Central memory CD8-positive, alpha-beta T cell (primary cell): ENCODE results near the gene KLHL40.

Source experiments
- ATAC-seq: fragments of 150-1000 bp; cut with Tn5 transposase; replicated peaks from 2 replicates; pipeline ENCODE4 v1.10.0; 2022; ENCODE audit warnings: mild to moderate bottlenecking, moderate FRiP score, moderate number of reproducible peaks; ENCODE audit not compliant: poor library complexity, severe bottlenecking; ENCODE audit errors: extremely low read depth
- DNase-seq, 2 donors: peaks; one replicate each; pipeline ENCODE4 v3.0.0; 2021; ENCODE audit warnings: low spot score in 2 of 2
- H3K27ac Mint-ChIP-seq: one replicate; pipeline ENCODE4 v1.8.0; 2022; ENCODE audit warnings: low read depth, mild to moderate bottlenecking, moderate library complexity, mixed read lengths
- H3K27me3 Mint-ChIP-seq: one replicate; pipeline ENCODE4 v1.8.0; 2022; ENCODE audit warnings: mixed read lengths
- H3K36me3 Mint-ChIP-seq: one replicate; pipeline ENCODE4 v1.8.0; 2022; ENCODE audit warnings: mild to moderate bottlenecking, moderate library complexity, mixed read lengths; ENCODE audit not compliant: insufficient read depth
- H3K4me1 Mint-ChIP-seq: one replicate; pipeline ENCODE4 v1.8.0; 2022; ENCODE audit warnings: mixed read lengths
- H3K4me3 Mint-ChIP-seq: one replicate; pipeline ENCODE4 v1.8.0; 2022; ENCODE audit warnings: mild to moderate bottlenecking, moderate library complexity, mixed read lengths
- H3K9me3 Mint-ChIP-seq: one replicate; pipeline ENCODE4 v1.8.0; 2022; ENCODE audit warnings: mixed read lengths

Gene KLHL40

GRCh38 chr3:42700366-42701288, 15.3 kb downstream of the KLHL40 start:
- ATAC-seq (no peak), DNase-seq (no peak)
- no peak overlapping the region for H3K4me3 Mint-ChIP-seq
- peak overlapping the region; percentile 69 for H3K27ac Mint-ChIP-seq
- no peaks in the 10 kb centered on the region for H3K9me3 Mint-ChIP-seq
- H3K4me1 Mint-ChIP-seq, result no peaks in the 10 kb centered on the region
- H3K36me3 Mint-ChIP-seq, result peaks cover 2% of the 10 kb centered on the region
- peaks cover 26% of the 10 kb centered on the region for H3K27me3 Mint-ChIP-seq

- ATAC-seq (peak; percentile 73), DNase-seq (peak; percentile 35 to 46)
- peak overlapping the region; percentile 69 for H3K27ac Mint-ChIP-seq
- H3K4me1 Mint-ChIP-seq, result no peaks in the 10 kb centered on the region
- peaks cover 32% of the 10 kb centered on the region for H3K27me3 Mint-ChIP-seq
- H3K4me3 Mint-ChIP-seq, result no peak overlapping the region
- no peaks in the 10 kb centered on the region for H3K9me3 Mint-ChIP-seq
- peaks cover 2% of the 10 kb centered on the region for H3K36me3 Mint-ChIP-seq
These were observed 16.2 kb downstream of the KLHL40 start for GRCh38 chr3:42701371-42702065.

GRCh38 chr3:42702066-42702951, 17.0 kb downstream of the KLHL40 start, which contains the start of gene HHATL:
Gene HHATL (minus strand): TSS chr3:42702798. CDS start chr3:42700826, 1,972 bp downstream.
- peaks cover 36% of the 10 kb centered on the region for H3K27me3 Mint-ChIP-seq
- no peak within 1 kb of the TSS for H3K27ac Mint-ChIP-seq
- DNase-seq (no peak), ATAC-seq (no peak)
- H3K9me3 Mint-ChIP-seq, result no peaks in the 10 kb centered on the region
- H3K4me3 Mint-ChIP-seq, result no peak within 1 kb of the TSS
- peaks cover 2% of the 10 kb centered on the region for H3K36me3 Mint-ChIP-seq
- no peaks in the 10 kb centered on the region for H3K4me1 Mint-ChIP-seq

- H3K9me3 Mint-ChIP-seq, result no peaks in the 10 kb centered on the region
- ATAC-seq (no peak), DNase-seq (no peak)
- H3K36me3 Mint-ChIP-seq, result peaks cover 2% of the 10 kb centered on the region
- H3K4me1 Mint-ChIP-seq, result no peaks in the 10 kb centered on the region
- H3K27me3 Mint-ChIP-seq, result peaks cover 42% of the 10 kb centered on the region
- no peak overlapping the region for H3K27ac Mint-ChIP-seq
- H3K4me3 Mint-ChIP-seq, result no peak overlapping the region
These were observed 17.8 kb downstream of the KLHL40 start for GRCh38 chr3:42702982-42703694.

- H3K36me3 Mint-ChIP-seq, result peaks cover 2% of the 10 kb centered on the region
- no peak overlapping the region for H3K4me3 Mint-ChIP-seq
- H3K27ac Mint-ChIP-seq, result no peak overlapping the region
- H3K4me1 Mint-ChIP-seq, result no peaks in the 10 kb centered on the region
- DNase-seq (no peak), ATAC-seq (no peak)
- H3K9me3 Mint-ChIP-seq, result no peaks in the 10 kb centered on the region
- peaks cover 43% of the 10 kb centered on the region for H3K27me3 Mint-ChIP-seq
These were observed 18.3 kb downstream of the KLHL40 start for GRCh38 chr3:42703695-42704025.

GRCh38 chr3:42704136-42704841, 19.0 kb downstream of the KLHL40 start:
- ATAC-seq, result no peak
- Mint-ChIP-seq H3K27me3 (peaks cover 50% of the 10 kb centered on the region), H3K4me1 (no peaks in the 10 kb centered on the region), H3K36me3 (peaks cover 2% of the 10 kb centered on the region), H3K27ac (no peak overlapping the region), H3K4me3 (no peak overlapping the region), H3K9me3 (no peaks in the 10 kb centered on the region)
- DNase-seq, result no peak

GRCh38 chr3:42705058-42705767, 19.9 kb downstream of the KLHL40 start:
- DNase-seq (no peak), ATAC-seq (no peak)
- peaks cover 2% of the 10 kb centered on the region for H3K36me3 Mint-ChIP-seq
- no peak overlapping the region for H3K27ac Mint-ChIP-seq
- H3K27me3 Mint-ChIP-seq, result peaks cover 59% of the 10 kb centered on the region
- H3K9me3 Mint-ChIP-seq, result no peaks in the 10 kb centered on the region
- no peaks in the 10 kb centered on the region for H3K4me1 Mint-ChIP-seq
- no peak overlapping the region for H3K4me3 Mint-ChIP-seq

- Mint-ChIP-seq H3K4me3 (no peak overlapping the region), H3K36me3 (no peaks in the 10 kb centered on the region), H3K9me3 (no peaks in the 10 kb centered on the region), H3K27me3 (peaks cover 59% of the 10 kb centered on the region), H3K4me1 (no peaks in the 10 kb centered on the region), H3K27ac (no peak overlapping the region)
- no peak for DNase-seq
- ATAC-seq, result no peak
These were observed 20.7 kb downstream of the KLHL40 start for GRCh38 chr3:42705962-42706585.

GRCh38 chr3:42706721-42707619, 21.6 kb downstream of the KLHL40 start:
- no peak overlapping the region for H3K27ac Mint-ChIP-seq
- H3K4me3 Mint-ChIP-seq, result no peak overlapping the region
- no peaks in the 10 kb centered on the region for H3K4me1 Mint-ChIP-seq
- no peaks in the 10 kb centered on the region for H3K36me3 Mint-ChIP-seq
- DNase-seq (no peak), ATAC-seq (no peak)
- H3K27me3 Mint-ChIP-seq, result peaks cover 53% of the 10 kb centered on the region
- no peaks in the 10 kb centered on the region for H3K9me3 Mint-ChIP-seq

- Mint-ChIP-seq H3K27me3 (peaks cover 53% of the 10 kb centered on the region), H3K9me3 (no peaks in the 10 kb centered on the region)
These were observed 22.5 kb downstream of the KLHL40 start for GRCh38 chr3:42707620-42708355.

More at GRCh38 chr3:42707620-42708355, 22.5 kb downstream of the KLHL40 start:
- Mint-ChIP-seq H3K4me3 (no peak overlapping the region), H3K4me1 (no peaks in the 10 kb centered on the region), H3K36me3 (no peaks in the 10 kb centered on the region), H3K27ac (no peak overlapping the region)
- ATAC-seq, result no peak
- no peak for DNase-seq
